DOHH2 (cell line): ENCODE data around the gene RIMS3.
A peak's percentile ranks its signal among the peaks of the same experiment; 100 is the strongest.

ENCODE experiments used
- H3F3A ChIP-seq: fragments of 200-600 bp; sonication (generic), shearing (Covaris generic); 2 replicates; pipeline ENCODE4 v1.6.0; 2016; ENCODE audit warnings: antibody characterized with exemption, mild to moderate bottlenecking; ENCODE audit not compliant: control insufficient read depth, insufficient read depth
- H3K27ac ChIP-seq: fragments of 200-600 bp; sonication (generic); 2 replicates; pipeline ENCODE4 v1.5.1; 2014; ENCODE audit warnings: low read depth, mild to moderate bottlenecking, low read length, moderate library complexity
- H3K27me3 ChIP-seq: fragments of 200-600 bp; sonication (generic); 2 replicates; pipeline ENCODE4 v1.6.1; 2014; ENCODE audit warnings: mild to moderate bottlenecking, low read length, mixed read lengths; ENCODE audit not compliant: control insufficient read depth
- H3K36me3 ChIP-seq: fragments of 200-600 bp; sonication (generic); 2 replicates; pipeline ENCODE4 v1.6.1; 2014; ENCODE audit warnings: mild to moderate bottlenecking, low read length, moderate library complexity, mixed read lengths; ENCODE audit not compliant: control insufficient read depth
- H3K4me1 ChIP-seq: fragments of 200-600 bp; sonication (generic); 2 replicates; pipeline ENCODE4 v1.6.1; 2014; ENCODE audit warnings: mild to moderate bottlenecking, low read length, mixed read lengths; ENCODE audit not compliant: control insufficient read depth
- H3K4me2 ChIP-seq: fragments of 200-600 bp; sonication (generic); 2 replicates; pipeline ENCODE4 v1.6.0; 2014; ENCODE audit warnings: mild to moderate bottlenecking, low read length, moderate library complexity
- H3K4me3 ChIP-seq: fragments of 200-600 bp; sonication (generic); 2 replicates; pipeline ENCODE4 v1.5.1; 2014; ENCODE audit warnings: mild to moderate bottlenecking, low read length, mixed read lengths
- H3K79me2 ChIP-seq: fragments of 200-600 bp; sonication (generic); 2 replicates; pipeline ENCODE4 v1.6.1; 2014; ENCODE audit warnings: mild to moderate bottlenecking, low read length, mixed read lengths; ENCODE audit not compliant: control insufficient read depth
- H3K9me2 ChIP-seq: fragments of 200-600 bp; sonication (generic); replicated peaks from 2 replicates; pipeline ENCODE4 v1.6.1; 2014; ENCODE audit warnings: mild to moderate bottlenecking, low read length, mixed read lengths; ENCODE audit not compliant: control insufficient read depth
- H3K9me3 ChIP-seq: fragments of 200-600 bp; sonication (generic); 2 replicates; pipeline ENCODE4 v1.6.1; 2014; ENCODE audit warnings: antibody characterized with exemption, low read length, mixed read lengths; ENCODE audit not compliant: control insufficient read depth, insufficient read depth
- H4K20me1 ChIP-seq: fragments of 200-600 bp; sonication (generic); 2 replicates; pipeline ENCODE4 v1.6.0; 2014; ENCODE audit warnings: low read depth, mild to moderate bottlenecking, antibody characterized with exemption, low read length, moderate library complexity; ENCODE audit not compliant: control insufficient read depth, insufficient read depth
- EZH2phosphoT487 ChIP-seq: fragments of 200-600 bp; sonication (generic); IDR thresholded peaks from 2 replicates; pipeline ENCODE4 v1.6.1; 2017; ENCODE audit warnings: borderline replicate concordance, mild to moderate bottlenecking, antibody characterized with exemption, low read length, moderate library complexity, mixed read lengths
- TF ChIP-seq, protein P1 (sequence below): fragments of 200-600 bp; sonication (generic); IDR thresholded peaks from one replicate; pipeline ENCODE4 v1.5.1; 2014; ENCODE audit warnings: antibody characterized with exemption, mild to moderate bottlenecking, low read depth, low read length; ENCODE audit not compliant: poor library complexity, severe bottlenecking

The RIMS3 gene

DNA sequence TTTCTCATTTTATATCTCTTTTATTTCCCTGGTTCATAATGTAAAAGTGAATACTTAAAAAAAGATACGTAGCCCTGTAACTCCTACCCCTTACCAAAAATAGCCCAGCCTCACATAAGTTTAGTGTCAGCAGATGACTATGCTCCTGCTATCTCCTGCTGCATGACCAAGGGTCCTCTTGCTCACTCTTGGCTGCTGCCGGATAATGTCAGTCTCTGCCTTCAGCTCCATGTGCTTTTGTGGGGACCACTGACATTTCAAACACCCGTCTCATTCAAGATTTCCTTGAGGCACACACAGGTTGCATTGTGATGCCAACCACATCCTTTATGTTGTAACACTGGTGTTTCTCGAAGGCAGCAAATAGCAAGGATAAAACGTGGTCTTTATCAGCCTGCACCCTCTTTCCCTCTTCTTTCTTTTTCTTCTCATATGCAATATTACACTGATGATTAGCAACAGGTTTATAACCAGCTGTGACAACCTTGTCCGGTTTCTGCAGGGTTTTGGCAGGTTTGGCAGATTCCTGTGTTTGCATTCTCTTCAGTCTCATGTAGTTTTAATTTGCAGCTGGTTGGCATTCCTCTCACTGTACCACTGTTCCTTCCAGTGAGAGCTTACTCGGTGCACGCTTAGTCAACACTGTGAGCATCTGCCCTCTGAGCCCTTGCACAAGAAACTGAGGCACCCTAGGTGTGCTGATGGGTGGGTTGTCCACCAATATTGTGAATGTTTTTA lies 71.9 kb downstream of the RIMS3 start:
- Histone ChIP-seq H3K4me2 (no peak overlapping the region), H3K4me1 (peaks cover 2% of the 10 kb centered on the region; the same call in 1 of the 2 replicates)
- TF ChIP-seq EZH2phosphoT487 = no peak
- TF ChIP-seq, protein P1, sequence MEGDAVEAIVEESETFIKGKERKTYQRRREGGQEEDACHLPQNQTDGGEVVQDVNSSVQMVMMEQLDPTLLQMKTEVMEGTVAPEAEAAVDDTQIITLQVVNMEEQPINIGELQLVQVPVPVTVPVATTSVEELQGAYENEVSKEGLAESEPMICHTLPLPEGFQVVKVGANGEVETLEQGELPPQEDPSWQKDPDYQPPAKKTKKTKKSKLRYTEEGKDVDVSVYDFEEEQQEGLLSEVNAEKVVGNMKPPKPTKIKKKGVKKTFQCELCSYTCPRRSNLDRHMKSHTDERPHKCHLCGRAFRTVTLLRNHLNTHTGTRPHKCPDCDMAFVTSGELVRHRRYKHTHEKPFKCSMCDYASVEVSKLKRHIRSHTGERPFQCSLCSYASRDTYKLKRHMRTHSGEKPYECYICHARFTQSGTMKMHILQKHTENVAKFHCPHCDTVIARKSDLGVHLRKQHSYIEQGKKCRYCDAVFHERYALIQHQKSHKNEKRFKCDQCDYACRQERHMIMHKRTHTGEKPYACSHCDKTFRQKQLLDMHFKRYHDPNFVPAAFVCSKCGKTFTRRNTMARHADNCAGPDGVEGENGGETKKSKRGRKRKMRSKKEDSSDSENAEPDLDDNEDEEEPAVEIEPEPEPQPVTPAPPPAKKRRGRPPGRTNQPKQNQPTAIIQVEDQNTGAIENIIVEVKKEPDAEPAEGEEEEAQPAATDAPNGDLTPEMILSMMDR = no peak

DNA sequence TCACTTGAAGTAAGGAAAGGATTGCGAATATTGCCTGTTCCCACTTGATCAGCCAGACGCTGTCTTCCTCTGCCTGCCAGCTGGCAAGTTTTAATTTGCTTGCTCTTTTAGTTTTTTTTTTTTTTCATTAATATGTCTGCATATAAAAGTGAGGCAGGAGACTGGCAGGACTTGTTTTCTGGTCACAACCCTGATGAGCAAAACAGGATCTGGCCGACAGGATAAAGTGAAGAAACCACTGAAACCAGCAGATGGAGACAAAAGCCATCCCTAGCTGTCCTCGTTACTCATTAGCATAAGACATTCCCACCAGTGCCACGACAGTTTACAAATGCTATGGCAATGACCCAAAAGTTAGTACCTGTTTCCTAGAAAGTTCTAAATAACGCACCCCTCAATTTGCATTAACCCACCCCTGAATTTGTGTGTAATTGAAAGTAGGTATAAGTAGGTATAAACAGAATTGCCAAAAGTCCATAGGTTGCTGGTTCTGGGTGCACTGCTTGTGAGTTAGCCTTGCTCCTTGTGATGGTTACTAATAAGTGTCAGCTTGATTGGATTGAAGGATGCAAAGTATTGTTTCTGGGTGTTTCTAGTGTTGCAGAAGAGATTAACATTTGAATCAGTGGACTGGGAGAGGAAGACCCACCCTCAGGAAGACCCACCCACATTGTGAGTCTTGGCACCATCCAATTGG lies 73.2 kb downstream of the RIMS3 start:
- peaks cover 16% of the 10 kb centered on the region; the same call in 1 of the 2 replicates for H3K27me3 ChIP-seq
- no peaks in the 10 kb centered on the region for H3K79me2 ChIP-seq
- H3K4me3 ChIP-seq = no peak overlapping the region
- H3K27ac ChIP-seq = no peak overlapping the region
- H4K20me1 ChIP-seq = no peaks in the 10 kb centered on the region
- no peaks in the 10 kb centered on the region for H3K9me2 ChIP-seq
- H3K9me3 ChIP-seq = no peaks in the 10 kb centered on the region
- H3K4me2 ChIP-seq = no peak overlapping the region
- no peaks in the 10 kb centered on the region for H3K4me1 ChIP-seq
- no peak for TF ChIP-seq EZH2phosphoT487
- TF ChIP-seq, protein P1 = peak; percentile 51
- H3K36me3 ChIP-seq = no peaks in the 10 kb centered on the region
- no peaks in the 10 kb centered on the region for H3F3A ChIP-seq

More for the DNA sequence above, 71.9 kb downstream of the RIMS3 start:
- no peak overlapping the region for H3K4me3 ChIP-seq
- no peaks in the 10 kb centered on the region for H3K79me2 ChIP-seq
- peaks cover 10% of the 10 kb centered on the region for H3K27me3 ChIP-seq
- no peaks in the 10 kb centered on the region for H4K20me1 ChIP-seq
- H3K27ac ChIP-seq = no peak overlapping the region
- H3K9me2 ChIP-seq = no peaks in the 10 kb centered on the region
- no peaks in the 10 kb centered on the region for H3F3A ChIP-seq
- H3K9me3 ChIP-seq = no peaks in the 10 kb centered on the region
- no peaks in the 10 kb centered on the region for H3K36me3 ChIP-seq

DNA sequence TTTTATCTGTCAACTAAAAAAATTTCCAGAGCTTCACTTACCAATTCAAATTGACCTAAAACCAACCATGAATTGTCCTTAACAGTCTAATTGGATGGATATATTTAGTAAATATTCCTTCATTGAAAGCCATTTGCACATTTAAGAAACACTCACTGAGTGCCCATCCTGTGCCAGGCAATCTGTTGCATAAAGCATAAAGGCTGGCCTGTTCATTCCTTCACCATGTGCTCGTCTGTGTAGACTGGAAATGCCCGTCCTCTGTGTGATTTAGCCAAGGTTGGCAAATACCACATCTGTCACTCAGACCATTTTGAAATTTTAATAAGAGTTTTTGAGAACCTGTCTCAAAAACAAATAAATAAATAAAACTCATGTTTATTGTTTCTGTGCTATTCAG lies 76.9 kb downstream of the RIMS3 start:
- Histone ChIP-seq H3F3A (no peaks in the 10 kb centered on the region), H3K36me3 (no peaks in the 10 kb centered on the region), H3K27ac (no peak overlapping the region), H3K27me3 (peaks cover 16% of the 10 kb centered on the region; the same call in 1 of the 2 replicates), H4K20me1 (no peaks in the 10 kb centered on the region), H3K4me2 (no peak overlapping the region), H3K4me3 (no peak overlapping the region), H3K9me3 (no peaks in the 10 kb centered on the region), H3K4me1 (no peaks in the 10 kb centered on the region), H3K9me2 (no peaks in the 10 kb centered on the region), H3K79me2 (no peaks in the 10 kb centered on the region)
- no peak for TF ChIP-seq EZH2phosphoT487
- TF ChIP-seq, protein P1 = no peak
